Keratinocyte (primary cell): Measurements from ENCODE around the gene SLC19A1. TPM values are rescaled to one million over a fixed set of nuclear protein-coding genes. Genes with fewer than 3 reads are reported as not detected.
"Not testable (repeated sequence)": the region's sequence is repeated elsewhere in the genome, so short reads cannot be mapped to it uniquely, and the experiment has no call there.

Experiments
- DNase-seq: peaks from one replicate; pipeline ENCODE4 v3.0.0-alpha.2; 2011; ENCODE audit warnings: low read depth, missing footprints, low spot score
- FAIRE-seq: peaks from 2 replicates; lab custom pipeline; 2011; peaks lifted over from hg19 to GRCh38; lab: Jason Lieb, UNC
- H2AFZ ChIP-seq: 2 replicates; pipeline ENCODE4 v1.6.0; 2012; ENCODE audit warnings: low read length, control low read depth, inconsistent platforms; ENCODE audit not compliant: control insufficient read depth
- H3K27ac ChIP-seq: 2 replicates; pipeline ENCODE4 v1.5.1; 2011; ENCODE audit warnings: low read length; ENCODE audit not compliant: control insufficient read depth, insufficient read depth
- H3K27me3 ChIP-seq: 3 replicates; pipeline ENCODE4 v1.6.0; 2011; ENCODE audit warnings: low read length; ENCODE audit not compliant: control insufficient read depth, insufficient read depth; ENCODE audit errors: extremely low read depth
- H3K36me3 ChIP-seq, 2 experiments: 2 replicates in 1 of 2; 3 replicates in 1 of 2; pipeline ENCODE4 v1.5.1; 2011; ENCODE audit warnings: low read length in 2 of 2, mild to moderate bottlenecking in 1 of 2; ENCODE audit not compliant: control insufficient read depth in 2 of 2, insufficient read depth in 2 of 2; ENCODE audit errors: extremely low read depth in 1 of 2
- H3K4me1 ChIP-seq: 3 replicates; pipeline ENCODE4 v1.5.1; 2011; ENCODE audit warnings: low read length; ENCODE audit not compliant: control insufficient read depth, insufficient read depth; ENCODE audit errors: extremely low read depth
- H3K4me2 ChIP-seq: 3 replicates; pipeline ENCODE4 v1.6.0; 2011; ENCODE audit warnings: low read depth, low read length; ENCODE audit not compliant: control insufficient read depth, insufficient read depth; ENCODE audit errors: extremely low read depth
- H3K4me3 ChIP-seq, 3 experiments: fragments of 200-600 bp in 1 of 3; sonication (generic) in 1 of 3; 2 replicates in 2 of 3; 3 replicates in 1 of 3; pipeline ENCODE4 v1.5.1; 2011 to 2016; ENCODE audit warnings: low read length in 3 of 3, mild to moderate bottlenecking in 3 of 3, control low read depth in 2 of 3, inconsistent platforms in 1 of 3, low read depth in 1 of 3, mixed read lengths in 1 of 3, mixed run types in 1 of 3, moderate library complexity in 1 of 3; ENCODE audit not compliant: control insufficient read depth in 2 of 3, insufficient read depth in 2 of 3; ENCODE audit errors: extremely low read depth in 1 of 3
- H3K79me2 ChIP-seq: 2 replicates; pipeline ENCODE4 v1.6.0; 2012; ENCODE audit warnings: low read length; ENCODE audit not compliant: control insufficient read depth, insufficient read depth
- H3K9ac ChIP-seq: 3 replicates; pipeline ENCODE4 v1.6.0; 2011; ENCODE audit warnings: low read length; ENCODE audit not compliant: control insufficient read depth, insufficient read depth; ENCODE audit errors: extremely low read depth
- H3K9me1 ChIP-seq: 3 replicates; pipeline ENCODE4 v1.6.0; 2011; ENCODE audit warnings: low read length; ENCODE audit not compliant: control insufficient read depth, insufficient read depth; ENCODE audit errors: extremely low read depth
- H3K9me3 ChIP-seq: 2 replicates; pipeline ENCODE4 v1.5.1; 2012; ENCODE audit warnings: low read depth, low read length; ENCODE audit not compliant: control insufficient read depth
- H4K20me1 ChIP-seq: 3 replicates; pipeline ENCODE4 v1.6.0; 2011; ENCODE audit warnings: low read length; ENCODE audit not compliant: control insufficient read depth, insufficient read depth; ENCODE audit errors: extremely low read depth
- EZH2 ChIP-seq: IDR thresholded peaks from one replicate; pipeline ENCODE4 v1.6.1; 2012; ENCODE audit warnings: inconsistent platforms, mild to moderate bottlenecking, low read length, moderate library complexity
- dilution Hi-C: fragments of 300-500 bp; cut with MboI; formaldehyde crosslinking; loops from one replicate; pipeline ENCODE4 v1.7.0; 2020; ENCODE audit warnings: low sequenced_read_pairs; ENCODE audit not compliant: extremely low pct_ligation_motif_present
- polyA plus RNA-seq, 5 experiments: library from polyadenylated mRNA; depleted of rRNA in 3 of 5; stranded (reverse) in 3 of 5; stranded (forward) in 1 of 5; unstranded in 1 of 5; fragments of >200 nt; gene quantifications; 1 replicate in 1 of 5; 2 replicates in 3 of 5; 3 replicates in 1 of 5; pipeline versions ENCODE4 v1.2.1 to v1.2.3, GENCODE V29; 2011 to 2012; ENCODE audit warnings: missing spikeins in 2 of 5, low read depth in 1 of 5, low replicate concordance in 1 of 5
- TF ChIP-seq, protein P1 (sequence below), 3 experiments: IDR thresholded peaks in 1 of 3; conservative IDR thresholded peaks in 1 of 3; optimal IDR thresholded peaks in 1 of 3; 2 replicates in 2 of 3; 3 replicates in 1 of 3; pipeline versions ENCODE3 to v1.5.1; 2011; ENCODE audit warnings: low read length in 3 of 3, mild to moderate bottlenecking in 3 of 3, moderate library complexity in 2 of 3, control low read depth in 1 of 3, inconsistent platforms in 1 of 3; ENCODE audit not compliant: insufficient read depth in 2 of 3; ENCODE audit errors: extremely low read depth in 1 of 3

The SLC19A1 gene
- polyA plus RNA-seq, 1 donor (not counting 4 experiments of a cell fraction or from before 2014, with no cell fraction given) = 3.8 TPM

DNA sequence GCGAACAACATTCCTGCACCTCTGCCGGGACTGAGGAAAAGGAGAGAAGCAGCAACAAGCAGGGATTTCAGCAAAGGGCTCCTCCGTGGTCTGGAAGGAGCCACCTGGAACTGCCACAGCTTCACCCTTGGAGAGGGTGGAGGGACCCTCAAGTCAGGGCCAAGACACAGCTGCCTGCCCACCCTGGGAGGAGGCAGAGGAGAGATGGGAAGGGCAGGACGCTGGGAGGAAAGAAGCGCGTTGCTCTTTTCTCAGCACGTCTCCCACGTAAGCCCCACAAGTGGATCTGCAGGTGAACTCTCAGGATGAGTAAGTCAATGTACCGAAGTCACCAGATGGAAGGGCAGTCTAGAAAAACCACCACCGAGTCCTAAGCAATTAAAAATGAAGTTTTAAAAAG is 39.6 kb downstream of the SLC19A1 start:
- no peak for TF ChIP-seq EZH2
- TF ChIP-seq, protein P1, sequence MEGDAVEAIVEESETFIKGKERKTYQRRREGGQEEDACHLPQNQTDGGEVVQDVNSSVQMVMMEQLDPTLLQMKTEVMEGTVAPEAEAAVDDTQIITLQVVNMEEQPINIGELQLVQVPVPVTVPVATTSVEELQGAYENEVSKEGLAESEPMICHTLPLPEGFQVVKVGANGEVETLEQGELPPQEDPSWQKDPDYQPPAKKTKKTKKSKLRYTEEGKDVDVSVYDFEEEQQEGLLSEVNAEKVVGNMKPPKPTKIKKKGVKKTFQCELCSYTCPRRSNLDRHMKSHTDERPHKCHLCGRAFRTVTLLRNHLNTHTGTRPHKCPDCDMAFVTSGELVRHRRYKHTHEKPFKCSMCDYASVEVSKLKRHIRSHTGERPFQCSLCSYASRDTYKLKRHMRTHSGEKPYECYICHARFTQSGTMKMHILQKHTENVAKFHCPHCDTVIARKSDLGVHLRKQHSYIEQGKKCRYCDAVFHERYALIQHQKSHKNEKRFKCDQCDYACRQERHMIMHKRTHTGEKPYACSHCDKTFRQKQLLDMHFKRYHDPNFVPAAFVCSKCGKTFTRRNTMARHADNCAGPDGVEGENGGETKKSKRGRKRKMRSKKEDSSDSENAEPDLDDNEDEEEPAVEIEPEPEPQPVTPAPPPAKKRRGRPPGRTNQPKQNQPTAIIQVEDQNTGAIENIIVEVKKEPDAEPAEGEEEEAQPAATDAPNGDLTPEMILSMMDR (optimal IDR thresholded peaks at IDR 0.05 in 1 of 3, IDR thresholded peaks at IDR 0.05 in 1 of 3, conservative IDR thresholded peaks at IDR 0.05 in 1 of 3; ENCODE audit: extremely low read depth in 1 of 3, insufficient read depth in 2 of 3, low read length in 3 of 3) = no peak
- FAIRE-seq (no peak), DNase-seq (no peak)
- dilution Hi-C loops = no loop called here
- H2AFZ ChIP-seq = no peak overlapping the region
- no peak overlapping the region for H3K27ac ChIP-seq
- H3K4me1 ChIP-seq = no peaks in the 10 kb centered on the region
- H3K9me3 ChIP-seq = no peaks in the 10 kb centered on the region
- no peak overlapping the region for H3K4me2 ChIP-seq
- no peaks in the 10 kb centered on the region for H4K20me1 ChIP-seq
- H3K79me2 ChIP-seq = no peaks in the 10 kb centered on the region
- H3K36me3 ChIP-seq = peaks cover 5 to 11% of the 10 kb centered on the region in 2 experiments
- no peaks in the 10 kb centered on the region for H3K9me1 ChIP-seq
- no peak overlapping the region for H3K9ac ChIP-seq
- no peak overlapping the region for H3K4me3 ChIP-seq
- H3K27me3 ChIP-seq = no peaks in the 10 kb centered on the region

DNA sequence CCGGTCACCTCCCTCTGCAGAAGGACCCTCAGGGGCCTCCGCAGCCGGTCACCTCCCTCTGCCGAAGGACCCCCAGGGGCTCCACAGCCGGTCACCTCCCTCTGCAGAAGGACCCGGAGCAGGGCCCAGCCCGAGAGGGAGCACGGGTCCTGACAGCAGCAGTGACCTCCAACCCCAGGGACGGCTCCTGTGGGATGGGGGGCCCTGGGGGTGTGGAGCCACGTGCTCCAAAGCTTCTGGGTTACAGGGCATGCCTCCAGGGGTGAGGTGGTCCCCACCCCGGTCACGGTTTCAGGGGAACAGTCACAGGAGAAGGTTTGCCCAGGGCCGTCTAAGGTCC is 40.3 kb downstream of the SLC19A1 start:
- Histone ChIP-seq H4K20me1 (no peaks in the 10 kb centered on the region), H3K36me3 (peaks cover 8 to 9% of the 10 kb centered on the region in 2 experiments), H3K9ac (no peak overlapping the region), H3K4me1 (no peaks in the 10 kb centered on the region), H3K4me2 (no peak overlapping the region), H3K27ac (no peak overlapping the region), H3K79me2 (no peaks in the 10 kb centered on the region), H3K9me1 (no peaks in the 10 kb centered on the region), H2AFZ (no peak overlapping the region), H3K27me3 (no peaks in the 10 kb centered on the region), H3K4me3 (no peak overlapping the region), H3K9me3 (no peaks in the 10 kb centered on the region)
- FAIRE-seq = no peak
- no peak for DNase-seq
- TF ChIP-seq EZH2 = no peak
- TF ChIP-seq, protein P1 (optimal IDR thresholded peaks at IDR 0.05 in 1 of 3, IDR thresholded peaks at IDR 0.05 in 1 of 3, conservative IDR thresholded peaks at IDR 0.05 in 1 of 3; ENCODE audit: extremely low read depth in 1 of 3, insufficient read depth in 2 of 3, low read length in 3 of 3) = no peak
- dilution Hi-C loops = no loop called here

DNA sequence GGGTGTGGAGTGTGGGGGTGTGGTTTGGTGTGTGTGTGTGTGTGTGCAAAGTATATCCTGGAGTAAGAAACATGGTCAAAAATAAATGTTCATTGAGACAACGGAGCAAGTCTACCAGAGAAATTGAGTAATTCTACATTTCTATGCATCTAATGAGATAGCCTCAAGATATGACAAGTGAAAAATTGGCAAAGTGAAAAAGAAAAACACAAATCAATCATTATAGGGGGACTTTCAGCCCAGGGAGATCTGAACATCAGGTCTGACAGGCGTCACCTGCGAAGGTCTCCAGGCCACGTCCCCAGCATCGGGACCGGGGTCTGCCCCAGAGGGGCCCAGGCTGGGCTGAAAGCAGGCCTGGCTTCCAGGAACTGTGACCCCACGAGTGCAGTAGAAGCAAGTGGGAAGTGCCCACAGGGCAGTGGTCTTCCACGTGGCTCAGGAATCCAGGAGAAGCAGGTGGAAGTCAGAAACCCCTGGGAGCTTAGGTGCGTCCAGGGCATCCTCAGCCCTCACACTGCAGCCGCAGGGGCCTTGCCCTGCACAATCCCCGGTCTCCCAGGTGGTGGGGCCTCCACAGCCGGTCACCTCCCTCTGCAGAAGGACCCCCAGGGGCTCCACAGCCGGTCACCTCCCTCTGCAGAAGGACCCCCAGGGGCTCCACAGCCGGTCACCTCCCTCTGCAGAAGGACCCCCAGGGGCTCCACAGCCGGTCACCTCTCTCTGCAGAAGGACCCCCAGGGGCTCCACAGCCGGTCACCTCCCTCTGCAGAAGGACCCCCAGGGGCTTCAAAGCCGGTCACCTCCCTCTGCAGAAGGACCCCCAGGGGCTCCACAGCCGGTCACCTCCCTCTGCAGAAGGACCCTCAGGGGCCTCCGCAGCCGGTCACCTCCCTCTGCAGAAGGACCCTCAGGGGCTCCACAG is 40.9 kb downstream of the SLC19A1 start:
- H3K36me3 ChIP-seq = peaks cover 9 to 13% of the 10 kb centered on the region in 2 experiments

More for the DNA sequence above, 40.9 kb downstream of the SLC19A1 start:
- H3K9ac ChIP-seq, H4K20me1 ChIP-seq, DNase-seq, H2AFZ ChIP-seq, H3K27me3 ChIP-seq, dilution Hi-C loops, H3K79me2 ChIP-seq, H3K4me1 ChIP-seq, H3K4me3 ChIP-seq, H3K9me3 ChIP-seq, H3K4me2 ChIP-seq, H3K9me1 ChIP-seq, FAIRE-seq, H3K27ac ChIP-seq: not testable (repeated sequence)
